Measurements from ENCODE around the gene CCDC141.

DNA sequence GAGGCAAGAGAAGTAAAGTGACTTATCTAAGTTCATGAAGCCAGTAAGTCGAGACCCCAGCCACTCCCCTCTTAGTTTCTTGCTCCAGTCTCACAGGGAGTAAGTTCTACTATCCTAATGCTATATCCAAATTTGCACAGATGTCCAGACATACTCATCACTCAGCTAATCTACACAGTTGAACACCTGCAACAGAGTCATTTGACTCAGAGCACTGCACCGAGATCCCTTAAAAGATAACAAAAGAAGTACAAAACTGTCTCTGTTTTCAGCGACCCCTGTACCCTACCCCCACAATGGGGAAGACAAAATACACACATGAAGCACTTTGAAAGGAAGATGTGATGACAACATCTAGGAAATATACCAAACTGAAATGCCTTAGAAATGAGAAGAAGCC is 22.6 kb upstream of the CCDC141 start:
- TF ChIP-seq PPARA (CRISPR knock-in tag; IDR thresholded peaks at IDR 0.05; ENCODE audit: borderline replicate concordance) (no peak), ZNF8 (CRISPR knock-in tag; IDR thresholded peaks at IDR 0.05) (no peak), ZNF70 (CRISPR knock-in tag; IDR thresholded peaks at IDR 0.05) (no peak), ESRRG (CRISPR knock-in tag; IDR thresholded peaks at IDR 0.05) (no peak)
- TF ChIP-seq, protein P1, sequence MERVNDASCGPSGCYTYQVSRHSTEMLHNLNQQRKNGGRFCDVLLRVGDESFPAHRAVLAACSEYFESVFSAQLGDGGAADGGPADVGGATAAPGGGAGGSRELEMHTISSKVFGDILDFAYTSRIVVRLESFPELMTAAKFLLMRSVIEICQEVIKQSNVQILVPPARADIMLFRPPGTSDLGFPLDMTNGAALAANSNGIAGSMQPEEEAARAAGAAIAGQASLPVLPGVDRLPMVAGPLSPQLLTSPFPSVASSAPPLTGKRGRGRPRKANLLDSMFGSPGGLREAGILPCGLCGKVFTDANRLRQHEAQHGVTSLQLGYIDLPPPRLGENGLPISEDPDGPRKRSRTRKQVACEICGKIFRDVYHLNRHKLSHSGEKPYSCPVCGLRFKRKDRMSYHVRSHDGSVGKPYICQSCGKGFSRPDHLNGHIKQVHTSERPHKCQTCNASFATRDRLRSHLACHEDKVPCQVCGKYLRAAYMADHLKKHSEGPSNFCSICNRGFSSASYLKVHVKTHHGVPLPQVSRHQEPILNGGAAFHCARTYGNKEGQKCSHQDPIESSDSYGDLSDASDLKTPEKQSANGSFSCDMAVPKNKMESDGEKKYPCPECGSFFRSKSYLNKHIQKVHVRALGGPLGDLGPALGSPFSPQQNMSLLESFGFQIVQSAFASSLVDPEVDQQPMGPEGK (CRISPR knock-in tag; IDR thresholded peaks at IDR 0.05; ENCODE audit: borderline replicate concordance): no peak
- TF ChIP-seq, protein P2, sequence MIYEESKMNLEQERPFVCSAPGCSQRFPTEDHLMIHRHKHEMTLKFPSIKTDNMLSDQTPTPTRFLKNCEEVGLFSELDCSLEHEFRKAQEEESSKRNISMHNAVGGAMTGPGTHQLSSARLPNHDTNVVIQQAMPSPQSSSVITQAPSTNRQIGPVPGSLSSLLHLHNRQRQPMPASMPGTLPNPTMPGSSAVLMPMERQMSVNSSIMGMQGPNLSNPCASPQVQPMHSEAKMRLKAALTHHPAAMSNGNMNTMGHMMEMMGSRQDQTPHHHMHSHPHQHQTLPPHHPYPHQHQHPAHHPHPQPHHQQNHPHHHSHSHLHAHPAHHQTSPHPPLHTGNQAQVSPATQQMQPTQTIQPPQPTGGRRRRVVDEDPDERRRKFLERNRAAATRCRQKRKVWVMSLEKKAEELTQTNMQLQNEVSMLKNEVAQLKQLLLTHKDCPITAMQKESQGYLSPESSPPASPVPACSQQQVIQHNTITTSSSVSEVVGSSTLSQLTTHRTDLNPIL (CRISPR knock-in tag; IDR thresholded peaks at IDR 0.05; ENCODE audit: low read depth): no peak
- TF ChIP-seq, protein P3, sequence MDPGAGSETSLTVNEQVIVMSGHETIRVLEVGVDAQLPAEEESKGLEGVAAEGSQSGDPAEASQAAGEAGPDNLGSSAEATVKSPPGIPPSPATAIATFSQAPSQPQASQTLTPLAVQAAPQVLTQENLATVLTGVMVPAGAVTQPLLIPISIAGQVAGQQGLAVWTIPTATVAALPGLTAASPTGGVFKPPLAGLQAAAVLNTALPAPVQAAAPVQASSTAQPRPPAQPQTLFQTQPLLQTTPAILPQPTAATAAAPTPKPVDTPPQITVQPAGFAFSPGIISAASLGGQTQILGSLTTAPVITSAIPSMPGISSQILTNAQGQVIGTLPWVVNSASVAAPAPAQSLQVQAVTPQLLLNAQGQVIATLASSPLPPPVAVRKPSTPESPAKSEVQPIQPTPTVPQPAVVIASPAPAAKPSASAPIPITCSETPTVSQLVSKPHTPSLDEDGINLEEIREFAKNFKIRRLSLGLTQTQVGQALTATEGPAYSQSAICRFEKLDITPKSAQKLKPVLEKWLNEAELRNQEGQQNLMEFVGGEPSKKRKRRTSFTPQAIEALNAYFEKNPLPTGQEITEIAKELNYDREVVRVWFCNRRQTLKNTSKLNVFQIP (CRISPR knock-in tag; IDR thresholded peaks at IDR 0.05; ENCODE audit: borderline replicate concordance, low read depth): no peak
